Measurements from ENCODE around the gene DCLK3. TPM values are rescaled to one million over a fixed set of nuclear protein-coding genes. Genes with fewer than 3 reads are reported as not detected.

Gene DCLK3
- total RNA-seq, 1 experiment from 2014 or later: 1.4 TPM

DNA sequence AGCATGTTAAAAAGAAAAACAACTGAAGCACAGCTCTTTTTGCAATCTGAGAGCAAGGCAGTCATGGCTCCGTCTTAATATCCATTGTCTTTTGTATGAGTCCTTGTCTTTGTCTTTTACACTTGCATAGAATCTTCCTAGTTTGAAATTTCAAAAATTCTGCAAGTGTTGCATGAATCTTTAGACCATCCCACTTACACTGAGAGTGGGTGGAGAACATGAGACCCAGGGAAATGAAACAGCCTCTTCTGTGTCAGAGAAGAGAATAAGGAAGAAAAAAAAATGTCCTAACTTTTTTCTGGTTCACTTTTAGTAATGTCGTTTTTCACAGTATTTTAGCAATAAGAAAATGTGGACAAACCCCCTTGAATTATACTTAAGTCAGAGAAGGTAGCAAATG, 12.1 kb upstream of the DCLK3 start:
- Histone ChIP-seq H3K4ac (ENCODE audit: low read depth, low read length) (no peak overlapping the region), H3K14ac (ENCODE audit: insufficient read depth, low read length) (no peak overlapping the region), H3K23ac (ENCODE audit: insufficient read length, low read depth, low read length) (no peak overlapping the region), H2AFZ (ENCODE audit: low read length) (no peak overlapping the region), H3T11ph (ENCODE audit: low read length) (no peak overlapping the region), H4K8ac (replicated peaks; ENCODE audit: insufficient read length, low read depth, low read length) (no peak overlapping the region), H3K56ac (ENCODE audit: insufficient read length, low read depth, low read length) (no peak overlapping the region), H2BK12ac (ENCODE audit: insufficient read length, low read depth, low read length) (no peak overlapping the region), H3K27ac (ENCODE audit: insufficient read length, low read depth, low read length) (no peak overlapping the region), H3K18ac (ENCODE audit: insufficient read length, low read depth, low read length) (no peak overlapping the region), H3K27me3 (ENCODE audit: insufficient read depth, low read length) (no peaks in the 10 kb centered on the region), H3K4me2 (ENCODE audit: insufficient read depth, insufficient read length, low read length) (no peak overlapping the region), H2BK120ac (ENCODE audit: low read depth, low read length, poor library complexity, severe bottlenecking) (no peak overlapping the region), H3K9ac (ENCODE audit: extremely low read depth, insufficient read length, low read length) (no peak overlapping the region), H3K23me2 (ENCODE audit: insufficient read length, low read depth, low read length, poor library complexity, severe bottlenecking) (no peaks in the 10 kb centered on the region), H2AK5ac (ENCODE audit: insufficient read length, low read length) (no peak overlapping the region), H2BK15ac (ENCODE audit: low read depth, low read length) (no peak overlapping the region), H3K79me1 (ENCODE audit: insufficient read depth, low read depth, low read length, poor library complexity, severe bottlenecking) (no peaks in the 10 kb centered on the region), H4K20me1 (ENCODE audit: control insufficient read depth, insufficient read depth, insufficient read length) (no peaks in the 10 kb centered on the region), H3K9me3 (ENCODE audit: control insufficient read depth, low read depth, low read length) (no peaks in the 10 kb centered on the region), H3K4me1 (ENCODE audit: insufficient read depth, low read length) (no peaks in the 10 kb centered on the region), H3K79me2 (ENCODE audit: insufficient read depth, low read length) (no peaks in the 10 kb centered on the region), H2BK5ac (ENCODE audit: insufficient read length, low read length) (no peak overlapping the region), H2BK20ac (ENCODE audit: low read depth, low read length, poor library complexity, severe bottlenecking) (no peak overlapping the region), H4K91ac (ENCODE audit: insufficient read length, low read depth, low read length) (no peak overlapping the region), H4K5ac (ENCODE audit: insufficient read length, low read depth, low read length) (no peak overlapping the region)
- no peak for DNase-seq
- peaks cover 8 to 10% of the 10 kb centered on the region in 2 experiments for H3K4me1 Mint-ChIP-seq
- H3K27me3 Mint-ChIP-seq (ENCODE audit: low read depth): peaks cover 2% of the 10 kb centered on the region; the same call in 1 of the 2 replicates
- H3K36me3 Mint-ChIP-seq (ENCODE audit: insufficient read depth in 1 of 3, low read depth in 3 of 3): no peaks in the 10 kb centered on the region
- no peak overlapping the region for H3K27ac Mint-ChIP-seq
- H3K9me3 Mint-ChIP-seq: no peaks in the 10 kb centered on the region
- H3K4me3 Mint-ChIP-seq: no peak overlapping the region
- TF ChIP-seq, protein P1, sequence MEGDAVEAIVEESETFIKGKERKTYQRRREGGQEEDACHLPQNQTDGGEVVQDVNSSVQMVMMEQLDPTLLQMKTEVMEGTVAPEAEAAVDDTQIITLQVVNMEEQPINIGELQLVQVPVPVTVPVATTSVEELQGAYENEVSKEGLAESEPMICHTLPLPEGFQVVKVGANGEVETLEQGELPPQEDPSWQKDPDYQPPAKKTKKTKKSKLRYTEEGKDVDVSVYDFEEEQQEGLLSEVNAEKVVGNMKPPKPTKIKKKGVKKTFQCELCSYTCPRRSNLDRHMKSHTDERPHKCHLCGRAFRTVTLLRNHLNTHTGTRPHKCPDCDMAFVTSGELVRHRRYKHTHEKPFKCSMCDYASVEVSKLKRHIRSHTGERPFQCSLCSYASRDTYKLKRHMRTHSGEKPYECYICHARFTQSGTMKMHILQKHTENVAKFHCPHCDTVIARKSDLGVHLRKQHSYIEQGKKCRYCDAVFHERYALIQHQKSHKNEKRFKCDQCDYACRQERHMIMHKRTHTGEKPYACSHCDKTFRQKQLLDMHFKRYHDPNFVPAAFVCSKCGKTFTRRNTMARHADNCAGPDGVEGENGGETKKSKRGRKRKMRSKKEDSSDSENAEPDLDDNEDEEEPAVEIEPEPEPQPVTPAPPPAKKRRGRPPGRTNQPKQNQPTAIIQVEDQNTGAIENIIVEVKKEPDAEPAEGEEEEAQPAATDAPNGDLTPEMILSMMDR (conservative IDR thresholded peaks at IDR 0.05): no peak
- no CpG with 5 or more reads among the region's 2 CpGs for WGBS (ENCODE audit: extremely low coverage, insufficient read length, low lambda C conversion rate)

All from H9 (cell line).